Stimulated activated CD8-positive, alpha-beta memory T cell treated with anti-CD3 and anti-CD28 coated beads, Interleukin-2, amount 100 ng/mL, for 1 hour (primary cell): ENCODE measurements around the gene COLEC11.
"Not testable (repeated sequence)": the region's sequence is repeated elsewhere in the genome, so short reads cannot be mapped to it uniquely, and the experiment has no call there.

Experiments used
- DNase-seq, 2 donors: peaks; one replicate each; pipeline ENCODE4 v3.0.0-alpha.2; 2020; ENCODE audit warnings: low read depth in 2 of 2

COLEC11 gene

DNA sequence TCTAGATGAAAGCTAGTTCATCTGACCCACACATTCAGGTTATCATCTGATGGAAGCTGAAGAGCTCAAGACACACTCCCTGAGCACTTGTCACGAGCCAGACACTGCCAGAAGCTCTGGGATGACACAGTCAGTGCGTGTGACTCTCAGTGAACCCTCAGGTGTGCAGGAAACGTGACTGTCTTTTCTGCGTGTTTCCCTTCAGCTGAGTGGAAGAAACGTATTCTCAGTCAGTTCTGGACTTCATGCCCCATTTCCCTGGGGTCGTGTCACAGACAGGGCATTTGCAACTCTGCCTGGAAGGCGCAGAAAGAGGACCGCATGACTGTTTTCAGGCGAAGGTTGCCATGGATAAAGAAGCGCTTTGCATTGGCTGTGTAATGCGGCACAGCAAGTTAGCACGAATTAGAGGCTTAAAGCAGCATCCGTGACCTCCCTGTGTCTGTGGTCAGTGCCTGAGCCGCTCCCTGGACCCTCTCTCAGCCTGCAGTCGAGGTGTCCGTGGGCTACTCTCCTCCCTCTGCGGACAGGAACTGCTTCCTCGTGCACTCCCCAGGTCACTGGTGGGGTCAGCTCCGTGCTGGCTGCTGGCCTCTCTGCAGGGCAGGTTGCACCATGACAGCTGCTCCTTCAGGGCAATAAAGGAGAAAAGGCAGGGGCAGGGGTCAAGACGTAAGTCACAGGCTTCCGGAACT lies 59.8 kb downstream of the COLEC11 start:
- no peak for DNase-seq

GRCh38 chr2:3655871-3656761 lies 61.2 kb downstream of the COLEC11 start:
- no peak for DNase-seq

- DNase-seq: no peak
Measured at GRCh38 chr2:3656762-3657721, 62.1 kb downstream of the COLEC11 start.

- no peak for DNase-seq
Measured at GRCh38 chr2:3657881-3658280, 63.0 kb downstream of the COLEC11 start, which contains the start of gene ALLC. Gene ALLC, plus strand, starts transcription at chr2:3658200. Its CDS starts 12,958 bp downstream, at chr2:3671158.

GRCh38 chr2:3659447-3660432 lies 64.8 kb downstream of the COLEC11 start:
- no peak for DNase-seq

DNA sequence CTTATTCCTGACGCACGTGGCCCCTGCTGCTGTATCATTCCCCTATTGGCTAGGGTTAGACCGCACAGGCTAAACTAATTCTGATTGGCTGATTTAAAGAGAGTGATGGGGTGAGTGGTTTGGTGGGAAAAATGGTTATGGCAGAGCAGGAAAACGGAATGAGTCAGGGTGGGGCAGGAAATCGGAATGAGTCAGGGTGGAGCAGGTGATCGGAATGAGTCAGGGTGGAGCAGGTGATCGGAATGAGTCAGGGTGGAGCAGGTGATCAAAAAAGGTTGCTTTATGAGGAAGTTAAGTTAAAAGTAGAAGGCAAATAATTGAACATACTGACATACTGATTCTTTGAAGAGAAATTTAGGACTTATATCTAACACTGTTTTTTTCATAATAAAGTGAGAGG lies 65.7 kb downstream of the COLEC11 start:
- DNase-seq: not testable (repeated sequence)

DNA sequence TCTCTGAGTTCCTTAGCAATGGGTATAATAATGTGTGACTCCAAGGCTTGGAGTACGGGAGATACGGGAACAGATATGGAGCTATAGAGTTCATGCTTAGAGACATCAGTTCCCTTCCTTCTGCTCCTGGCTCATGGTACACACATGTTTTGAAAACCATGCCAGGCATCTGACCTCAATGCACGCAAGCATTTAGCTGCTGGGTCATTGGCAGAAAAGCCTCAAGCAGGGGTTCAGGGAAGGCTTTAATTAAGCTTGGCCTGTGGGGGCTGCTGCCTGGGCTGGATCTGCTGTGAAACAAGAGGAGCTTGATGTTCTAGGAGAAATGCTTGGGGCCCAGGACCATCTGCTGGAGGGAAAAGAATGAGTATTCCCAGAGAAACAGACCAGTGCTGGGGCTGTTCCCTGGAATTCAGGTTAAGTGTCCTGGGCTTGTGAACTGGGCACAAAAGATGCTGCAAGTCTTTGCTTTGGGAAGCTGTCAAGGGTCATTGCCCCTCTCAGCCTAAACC lies 66.3 kb downstream of the COLEC11 start:
- DNase-seq: no peak

GRCh38 chr2:3662239-3662638 lies 67.3 kb downstream of the COLEC11 start:
- no peak for DNase-seq

GRCh38 chr2:3664118-3664517 lies 69.2 kb downstream of the COLEC11 start:
- DNase-seq: no peak

GRCh38 chr2:3664925-3665324 lies 70.0 kb downstream of the COLEC11 start:
- no peak for DNase-seq

DNA sequence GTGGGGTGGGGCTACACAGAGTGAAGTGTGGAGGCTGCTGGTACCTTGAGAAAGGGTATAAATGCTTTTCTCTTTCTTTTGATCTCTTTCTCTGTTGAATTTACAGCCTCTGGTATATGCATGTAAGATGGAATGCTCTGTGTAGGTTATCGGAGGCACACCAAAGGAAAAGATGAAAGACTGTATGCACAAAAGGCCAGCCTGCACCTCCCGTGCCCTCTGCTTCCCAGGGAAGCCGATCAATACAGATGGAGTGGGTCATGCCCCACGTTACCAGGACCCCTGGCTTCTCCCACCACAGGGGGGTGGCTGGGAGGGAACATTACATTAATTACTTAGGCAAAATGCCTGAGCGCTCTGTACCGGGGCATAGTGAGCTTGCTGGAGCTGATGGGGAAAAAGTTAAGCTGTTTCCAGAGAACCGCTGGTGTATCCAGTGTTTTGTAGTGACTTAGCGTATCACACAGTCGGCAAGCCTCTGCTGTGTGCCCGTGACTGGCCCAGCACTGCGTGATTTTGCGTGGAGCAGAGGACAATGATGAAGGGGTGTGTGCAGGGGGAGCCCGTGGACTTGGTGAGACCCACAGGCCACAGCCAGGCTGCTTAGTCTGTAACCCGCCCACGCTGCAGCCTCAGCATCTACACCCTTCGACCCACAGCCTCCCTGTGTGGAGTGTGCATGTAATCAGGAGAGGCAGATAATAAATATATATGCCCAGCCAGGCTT lies 71.1 kb downstream of the COLEC11 start:
- no peak for DNase-seq

DNA sequence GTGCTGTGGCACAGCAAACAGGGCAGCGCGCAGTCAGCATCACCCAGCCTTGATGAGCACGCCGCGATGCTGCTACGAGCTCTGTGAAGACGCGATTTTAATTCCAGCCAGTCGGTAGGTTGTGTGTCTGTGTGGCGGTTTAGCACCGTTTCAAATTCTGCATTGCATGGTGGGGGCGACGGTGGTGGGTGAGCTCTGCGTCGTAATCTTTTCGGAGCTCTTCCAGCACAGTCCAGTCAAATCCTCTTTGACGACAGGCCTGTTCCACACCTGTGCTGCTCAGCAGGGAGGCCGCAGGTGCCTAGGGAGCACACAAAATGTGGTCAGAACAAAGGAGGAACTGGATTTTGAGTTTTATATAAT lies 71.7 kb downstream of the COLEC11 start:
- no peak for DNase-seq

GRCh38 chr2:3667151-3667631 lies 72.3 kb downstream of the COLEC11 start:
- DNase-seq: no peak

- no peak for DNase-seq
Measured at GRCh38 chr2:3669656-3670055, 74.7 kb downstream of the COLEC11 start.

DNA sequence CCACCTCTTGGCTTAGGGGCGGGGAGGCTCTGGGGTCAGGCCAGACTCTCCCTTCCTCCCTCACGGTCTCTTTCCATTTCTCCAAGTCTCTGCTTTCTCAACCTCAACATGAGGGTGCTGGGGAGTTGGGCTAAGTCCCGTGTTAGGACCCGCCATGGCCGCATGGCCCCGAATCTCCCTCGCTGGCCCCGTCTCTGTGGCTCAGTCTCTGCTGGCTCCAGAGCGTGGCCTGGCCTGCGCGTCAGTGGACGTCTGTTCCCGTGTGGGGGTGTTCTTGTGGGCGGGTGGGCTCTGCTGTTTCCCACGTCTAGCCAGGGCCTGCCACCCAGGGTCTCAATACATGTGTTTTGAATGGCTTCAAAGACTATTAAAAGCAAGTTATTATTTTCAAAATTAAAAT lies 75.5 kb downstream of the COLEC11 start:
- DNase-seq: no peak

GRCh38 chr2:3670941-3671340 lies 76.0 kb downstream of the COLEC11 start:
- DNase-seq: no peak

GRCh38 chr2:3672861-3673678 lies 78.2 kb downstream of the COLEC11 start:
- DNase-seq: no peak

- DNase-seq: no peak
Measured at GRCh38 chr2:3674066-3674845, 79.3 kb downstream of the COLEC11 start.
